PFSK-1 (cell line): ENCODE measurements around the gene BHLHE41.

ENCODE experiments used
- FOXP2 ChIP-seq: optimal IDR thresholded peaks from 2 replicates; pipeline ENCODE3; 2011; ENCODE audit warnings: borderline replicate concordance, control low read depth, inconsistent platforms; ENCODE audit not compliant: insufficient read depth; ENCODE audit errors: extremely low read length, extremely low read depth
- POLR2AphosphoS5 ChIP-seq: IDR thresholded peaks from 2 replicates; pipeline ENCODE4 v1.6.1; 2012; ENCODE audit warnings: low read depth, mild to moderate bottlenecking, control low read depth, low read length, moderate library complexity
- REST ChIP-seq, 2 experiments: IDR thresholded peaks; 2 replicates each; pipeline versions ENCODE4 v1.6.1 to v1.8.0; 2011 to 2012; ENCODE audit warnings: low read depth in 2 of 2, low read length in 2 of 2, control low read depth in 1 of 2, inconsistent platforms in 1 of 2, mild to moderate bottlenecking in 1 of 2, moderate library complexity in 1 of 2; ENCODE audit not compliant: insufficient read depth in 1 of 2
- SIN3A ChIP-seq: IDR thresholded peaks from 2 replicates; pipeline ENCODE4 v1.6.1; 2012; ENCODE audit warnings: mild to moderate bottlenecking, low read length, moderate library complexity, borderline replicate concordance; ENCODE audit not compliant: insufficient read depth
- TAF1 ChIP-seq: IDR thresholded peaks from 2 replicates; pipeline ENCODE4 v1.6.1; 2012; ENCODE audit warnings: low read length, control low read depth, borderline replicate concordance; ENCODE audit not compliant: insufficient read depth

Gene BHLHE41

GRCh38 chr12:26148291-26148690 is 23.5 kb upstream of the BHLHE41 start:
- no peak for TF ChIP-seq TAF1

GRCh38 chr12:26143291-26143690 is 18.5 kb upstream of the BHLHE41 start:
- TF ChIP-seq REST (IDR thresholded peaks at IDR 0.05; ENCODE audit: insufficient read depth in 1 of 2, low read depth in 2 of 2, low read length in 2 of 2), result no peak

GRCh38 chr12:26138860-26139259 is 14.0 kb upstream of the BHLHE41 start:
- TF ChIP-seq REST (IDR thresholded peaks at IDR 0.05; ENCODE audit: insufficient read depth in 1 of 2, low read depth in 2 of 2, low read length in 2 of 2) (no peak), TAF1 (no peak), FOXP2 (no peak), POLR2AphosphoS5 (no peak), SIN3A (no peak)

GRCh38 chr12:26136688-26137087 is 11.9 kb upstream of the BHLHE41 start:
- TF ChIP-seq SIN3A (no peak), POLR2AphosphoS5 (no peak), TAF1 (no peak), REST (IDR thresholded peaks at IDR 0.05; ENCODE audit: insufficient read depth in 1 of 2, low read depth in 2 of 2, low read length in 2 of 2) (no peak), FOXP2 (no peak)

- no peak for TF ChIP-seq REST (IDR thresholded peaks at IDR 0.05; ENCODE audit: insufficient read depth in 1 of 2, low read depth in 2 of 2, low read length in 2 of 2)
- no peak for TF ChIP-seq POLR2AphosphoS5
- no peak for TF ChIP-seq FOXP2
- no peak for TF ChIP-seq SIN3A
- no peak for TF ChIP-seq TAF1
These were observed 10.7 kb upstream of the BHLHE41 start for GRCh38 chr12:26135571-26135970.

GRCh38 chr12:26135010-26135420 is 10.2 kb upstream of the BHLHE41 start:
- TF ChIP-seq FOXP2 (no peak), REST (IDR thresholded peaks at IDR 0.05; ENCODE audit: insufficient read depth in 1 of 2, low read depth in 2 of 2, low read length in 2 of 2) (no peak), TAF1 (no peak), POLR2AphosphoS5 (no peak), SIN3A (no peak)
